Ureter (tissue), 1 donor: Measurements from ENCODE around the gene LRRK1. TPM values are rescaled to one million over a fixed set of nuclear protein-coding genes. Genes with fewer than 3 reads are reported as not detected.

Experiments used
- DNase-seq: peaks from one replicate; pipeline ENCODE4 v3.0.0-alpha.2; 2020; ENCODE audit warnings: low spot score
- total RNA-seq: library from RNA; stranded (reverse); gene quantifications from one replicate; pipeline ENCODE4 v1.2.4, GENCODE V29; 2023
- donor health status: DM: yes; HTN: yes; CAD: no.

Gene LRRK1
- total RNA-seq, 1 donor from 2014 or later = 29.5 TPM

GRCh38 chr15:100972975-100973350, 53.8 kb downstream of the LRRK1 start:
- DNase-seq = no peak

DNA sequence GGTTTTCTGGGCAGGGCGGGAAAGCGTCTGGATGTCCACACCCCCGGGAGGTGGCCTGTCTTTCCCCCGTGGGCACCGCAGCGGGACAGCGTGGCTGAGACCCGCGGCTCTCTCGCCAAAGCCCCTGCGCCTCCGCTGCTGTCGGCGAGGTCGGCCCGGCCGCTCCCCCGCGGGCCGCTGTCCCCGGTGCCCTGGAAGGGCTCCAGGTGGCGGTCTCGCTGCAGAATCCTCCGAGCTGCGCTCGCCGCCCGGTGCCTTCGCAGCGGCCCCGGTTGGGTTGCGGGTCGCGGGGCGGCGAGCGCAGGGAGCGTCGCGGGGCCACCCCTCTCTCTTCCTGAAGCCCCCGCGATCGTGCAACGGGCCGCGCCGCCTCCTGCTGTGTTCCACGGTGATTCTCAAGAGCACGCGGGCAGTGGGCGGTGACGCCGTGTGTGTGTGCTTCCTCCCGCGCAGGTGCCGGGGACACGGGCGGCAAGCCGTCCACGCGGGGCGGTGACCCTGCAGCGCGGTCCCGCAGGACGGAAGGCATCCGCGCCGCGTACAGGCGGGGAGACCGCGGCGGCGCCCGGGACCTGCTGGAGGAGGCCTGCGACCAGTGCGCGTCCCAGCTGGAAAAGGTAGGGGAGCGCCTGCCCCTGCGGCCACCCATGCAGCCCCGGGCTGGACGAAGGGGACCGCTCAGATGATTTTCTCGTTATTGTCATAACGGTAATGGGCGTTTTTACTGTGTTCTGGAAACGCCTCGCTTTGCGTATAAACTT, 54.4 kb downstream of the LRRK1 start:
- DNase-seq = no peak

GRCh38 chr15:100975043-100975442, 55.9 kb downstream of the LRRK1 start:
- DNase-seq = no peak

- DNase-seq = no peak
Observed at GRCh38 chr15:100980410-100981046, 61.4 kb downstream of the LRRK1 start.

GRCh38 chr15:100981086-100981485, 61.9 kb downstream of the LRRK1 start:
- no peak for DNase-seq

GRCh38 chr15:100983221-100983620, 64.1 kb downstream of the LRRK1 start:
- DNase-seq = no peak

- DNase-seq = no peak
Observed at GRCh38 chr15:100985401-100985800, 66.2 kb downstream of the LRRK1 start.

GRCh38 chr15:100986158-100986896, 67.2 kb downstream of the LRRK1 start:
- no peak for DNase-seq

DNA sequence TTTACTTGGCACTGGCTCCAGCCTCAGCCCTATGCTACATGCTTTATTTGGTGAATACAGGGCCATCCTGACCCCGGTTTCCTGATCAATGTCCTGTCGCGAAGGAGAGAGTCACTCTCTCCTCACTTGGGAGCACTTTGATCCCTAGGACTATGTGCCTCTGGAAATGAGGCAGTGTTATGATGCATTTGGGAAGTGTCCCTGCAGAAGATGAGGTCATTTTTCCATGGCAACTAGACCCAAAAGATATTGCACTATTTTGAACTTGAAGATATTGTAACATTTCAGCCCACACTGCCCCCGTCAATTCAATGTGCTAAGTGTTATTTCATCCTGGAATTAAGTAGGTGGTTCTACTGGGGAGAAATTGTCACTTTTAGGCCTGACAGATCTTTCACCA, 68.0 kb downstream of the LRRK1 start:
- no peak for DNase-seq

GRCh38 chr15:100988297-100988696, 69.1 kb downstream of the LRRK1 start:
- no peak for DNase-seq

DNA sequence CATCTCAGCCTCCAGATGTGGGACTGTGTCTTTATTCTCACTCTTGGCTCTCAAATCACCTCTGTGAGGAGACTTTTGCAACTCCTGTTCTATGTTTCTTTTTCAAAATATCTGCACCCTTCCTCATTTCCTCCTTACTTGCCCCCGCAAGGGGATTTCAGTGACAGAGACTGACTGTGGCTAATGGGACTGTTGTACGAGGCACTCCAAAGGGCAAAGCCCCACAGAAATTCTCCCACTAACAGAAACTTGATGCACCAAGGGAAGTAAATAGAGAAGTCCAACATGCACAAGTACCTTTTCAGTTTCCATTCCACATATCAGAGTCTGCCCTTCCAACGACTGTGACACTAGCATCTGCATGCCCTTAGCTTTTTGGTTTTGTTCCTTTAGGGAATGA, 69.7 kb downstream of the LRRK1 start:
- DNase-seq = no peak

DNA sequence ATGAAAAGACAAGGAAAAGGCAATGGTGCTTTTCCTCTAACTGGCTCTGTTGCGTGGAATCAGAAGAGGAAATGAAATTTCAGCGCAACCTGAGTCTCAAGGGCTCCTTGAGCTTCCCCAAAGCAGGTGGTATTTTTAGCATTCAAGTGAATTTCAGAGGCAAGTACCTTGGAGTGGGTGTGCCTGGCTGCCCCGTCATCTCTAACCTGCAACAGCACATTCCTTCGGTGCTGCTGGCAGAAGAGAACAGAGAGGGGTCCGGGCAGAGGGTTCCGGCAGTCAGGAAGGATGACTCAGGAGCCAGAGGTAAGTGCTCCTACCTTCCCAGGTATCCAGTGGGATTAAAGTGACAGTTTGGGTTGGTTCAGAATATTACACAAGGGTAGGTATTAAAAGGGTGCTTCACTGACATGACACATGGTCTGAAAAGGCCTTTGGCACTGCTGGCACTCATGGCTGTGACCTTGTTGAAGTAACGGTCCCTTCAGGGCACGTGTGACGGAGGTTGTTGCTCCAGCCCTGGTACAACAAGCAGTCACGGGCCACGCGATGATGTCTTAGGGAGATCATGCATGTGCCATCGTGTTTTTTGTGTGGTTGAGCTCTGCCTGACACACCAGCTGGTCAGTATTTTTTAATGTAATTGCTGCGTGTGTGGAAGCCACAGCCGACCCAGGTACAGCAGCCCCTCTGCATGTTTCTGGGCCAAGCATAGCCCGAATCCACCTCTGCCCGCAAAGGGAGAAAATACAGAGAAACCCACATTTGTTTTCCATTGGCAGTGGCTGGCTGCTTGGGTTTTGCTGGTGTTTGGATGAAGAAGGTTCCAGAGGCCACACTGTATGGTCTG, 75.7 kb downstream of the LRRK1 start:
- no peak for DNase-seq

- no peak for DNase-seq
Observed at GRCh38 chr15:100995471-100996430, 76.6 kb downstream of the LRRK1 start.

DNA sequence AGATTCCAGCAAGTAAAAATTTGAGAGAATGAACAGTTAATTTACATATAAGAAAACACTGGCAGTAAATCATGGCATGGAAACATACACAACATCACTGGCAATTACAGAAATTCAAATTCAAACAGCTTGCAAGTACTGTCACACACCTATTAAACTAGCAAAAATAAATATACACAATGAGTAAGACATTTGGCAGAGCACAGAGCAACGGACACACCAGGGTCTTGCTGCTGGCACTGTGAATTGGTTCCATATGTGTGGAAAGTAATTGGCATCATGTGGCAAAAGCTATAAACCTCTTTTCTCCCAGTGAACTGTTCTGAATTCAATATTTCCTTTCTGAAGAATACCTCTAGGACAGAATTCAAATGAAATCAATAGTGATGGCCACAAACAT, 78.3 kb downstream of the LRRK1 start:
- no peak for DNase-seq

GRCh38 chr15:100998630-100999029, 79.5 kb downstream of the LRRK1 start:
- no peak for DNase-seq

GRCh38 chr15:100999369-100999768, 80.2 kb downstream of the LRRK1 start:
- DNase-seq = no peak

- DNase-seq = no peak
Observed at GRCh38 chr15:101000271-101000681, 81.1 kb downstream of the LRRK1 start.

DNA sequence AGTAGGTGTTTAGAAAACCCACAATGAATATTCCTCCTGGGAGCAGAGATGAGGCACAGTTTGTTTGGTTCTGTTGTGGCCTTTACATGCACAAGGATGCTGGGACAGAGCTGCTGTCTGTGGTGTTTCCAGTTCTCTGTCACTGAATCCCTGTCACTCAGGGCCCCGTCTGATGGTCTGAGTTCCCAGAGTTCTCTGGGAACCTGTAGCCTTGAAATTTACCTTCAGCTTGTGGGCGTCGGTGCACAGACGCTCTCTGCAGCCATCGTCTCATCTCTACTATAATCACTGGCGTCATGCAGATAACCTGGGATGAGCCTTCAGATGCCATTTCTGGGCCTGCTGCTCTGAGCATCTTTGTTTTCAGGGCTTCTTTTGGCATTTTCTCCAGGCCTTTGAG, 81.9 kb downstream of the LRRK1 start:
- DNase-seq = no peak

DNA sequence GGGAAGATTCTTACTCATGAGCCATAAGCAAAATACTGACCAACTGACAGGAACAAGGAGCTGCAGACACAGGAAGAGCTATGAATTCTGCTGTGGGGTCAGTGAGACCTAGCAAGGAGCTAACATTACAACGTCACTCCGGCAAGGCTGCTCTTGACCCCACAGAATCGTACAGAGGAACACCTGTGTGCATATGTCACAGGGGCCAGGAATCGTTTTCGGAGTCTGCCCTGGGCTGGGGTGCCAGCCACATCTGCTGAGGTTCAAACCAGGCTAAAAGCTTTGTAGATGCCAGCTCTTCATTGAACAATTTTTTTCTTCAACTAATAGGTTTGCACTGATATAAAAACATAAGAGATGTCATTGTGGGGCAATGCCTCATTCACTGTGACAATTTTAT, 82.6 kb downstream of the LRRK1 start:
- no peak for DNase-seq

GRCh38 chr15:101003081-101003480, 83.9 kb downstream of the LRRK1 start:
- no peak for DNase-seq

DNA sequence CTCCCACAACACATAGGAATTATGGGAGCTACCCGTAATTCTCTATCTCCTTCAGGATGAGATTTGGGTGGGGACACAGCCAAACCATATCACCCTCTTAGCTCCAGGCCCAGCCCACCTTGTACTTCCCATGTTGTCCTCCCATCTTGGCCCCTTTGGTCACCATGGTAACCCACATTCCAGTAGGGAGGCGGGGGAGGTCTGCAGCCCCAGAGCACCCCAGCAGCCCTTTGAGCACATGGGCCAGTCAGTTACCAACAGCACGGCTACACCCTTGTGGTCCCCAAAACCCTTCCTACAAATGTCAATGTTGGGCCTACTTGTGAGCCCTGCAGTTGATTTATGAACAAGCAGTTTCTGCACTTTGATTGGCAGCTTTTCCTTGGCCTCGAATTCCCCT, 84.5 kb downstream of the LRRK1 start:
- DNase-seq = no peak
